DMS 273 (cell line): ENCODE measurements around the gene USP20.

Experiments used
- DNase-seq: peaks from one replicate; lab custom pipeline; 2025; ENCODE audit not compliant: unreplicated experiment; lab: John Stamatoyannopoulos, UW

The USP20 gene

DNA sequence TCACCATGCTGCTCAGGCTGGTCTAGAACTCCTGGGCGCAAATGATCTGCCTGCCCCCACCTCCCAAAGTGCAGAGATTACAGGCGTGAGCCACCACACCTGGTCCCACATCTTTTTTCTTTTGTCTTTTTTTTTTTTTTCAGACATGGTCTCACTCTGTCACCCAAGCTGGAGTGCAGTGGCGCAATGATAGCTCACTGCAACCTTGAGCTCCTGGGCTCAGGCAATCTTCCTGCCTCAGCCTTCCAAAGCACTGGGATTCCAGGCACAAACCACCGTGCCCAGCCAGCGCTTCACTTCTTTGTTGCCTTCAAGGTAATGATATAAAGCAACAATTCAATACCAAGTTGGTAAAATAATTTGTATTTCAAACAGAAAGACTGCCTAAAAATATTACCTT, 78.8 kb downstream of the USP20 start:
- no peak for DNase-seq

DNA sequence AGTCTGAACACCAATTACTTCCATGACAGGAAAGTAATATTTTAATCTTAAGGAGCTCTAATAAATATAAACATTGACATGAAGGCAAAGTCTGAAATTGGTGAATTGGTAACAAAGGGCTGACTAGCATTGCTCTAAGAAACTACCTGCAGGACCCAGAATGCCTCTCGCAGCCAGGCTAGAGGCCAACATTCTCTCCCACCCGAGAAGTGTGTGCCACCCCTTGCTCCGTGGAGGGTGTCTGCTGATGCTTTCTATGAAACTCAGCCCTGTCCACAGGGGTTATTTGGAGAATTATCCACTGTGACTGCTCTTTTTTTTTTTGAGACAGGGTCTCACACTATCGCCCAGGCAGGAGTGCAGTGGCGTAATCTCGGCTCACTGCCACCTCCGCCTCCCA, 81.4 kb downstream of the USP20 start:
- DNase-seq = no peak

- DNase-seq = no peak
These were observed 83.2 kb downstream of the USP20 start for GRCh38 chr9:129918296-129918950.

GRCh38 chr9:129919277-129919676, 84.0 kb downstream of the USP20 start:
- DNase-seq = no peak

GRCh38 chr9:129919841-129920240, 84.6 kb downstream of the USP20 start:
- DNase-seq = no peak

DNA sequence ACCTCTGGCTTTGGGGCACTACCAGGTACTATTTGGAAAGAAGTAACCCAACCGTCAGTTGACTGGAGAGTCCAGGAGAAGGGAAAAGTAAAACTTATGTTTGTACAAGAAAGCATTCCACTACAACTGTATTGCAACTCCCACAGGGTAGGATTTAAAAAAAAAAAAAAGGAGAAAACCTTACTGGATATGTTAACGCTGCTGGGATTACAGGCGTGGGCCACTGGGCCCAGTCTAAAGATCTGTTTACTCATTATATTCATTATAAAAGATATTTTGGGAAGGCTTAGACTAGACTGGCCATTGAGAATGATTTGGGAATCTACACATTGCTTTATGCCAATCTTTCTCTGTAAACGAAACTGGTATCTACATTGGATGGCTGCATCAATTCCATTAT, 86.6 kb downstream of the USP20 start:
- DNase-seq = no peak

- DNase-seq = no peak
These were observed 88.3 kb downstream of the USP20 start for GRCh38 chr9:129923589-129923988.

GRCh38 chr9:129929496-129930125, 94.4 kb downstream of the USP20 start:
- DNase-seq = no peak

DNA sequence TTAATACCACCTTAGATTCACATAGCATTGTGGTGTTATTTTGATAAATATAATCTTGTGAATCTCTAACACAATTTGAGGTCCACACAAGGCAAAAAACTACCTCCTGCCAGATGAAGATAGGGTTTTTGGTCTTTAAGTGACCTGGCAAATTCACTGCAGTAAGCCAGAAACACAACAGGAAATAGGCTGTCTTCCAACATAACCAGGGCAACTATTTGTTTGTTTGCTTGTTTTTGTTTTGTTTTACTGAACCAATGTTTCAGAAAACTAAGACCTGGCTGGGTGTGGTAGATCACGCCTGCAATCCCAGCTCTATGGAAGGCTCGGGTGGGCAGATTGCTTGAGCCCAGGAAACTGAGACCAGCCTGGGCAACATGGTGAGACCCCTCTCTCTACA, 95.5 kb downstream of the USP20 start:
- DNase-seq = no peak
